Natural killer cell treated with Interleukin-12 subunit alpha and Interleukin-12 subunit beta and Interleukin-15 and Interleukin-18, amount 100 ng/mL, for 72 hours (primary cell): ENCODE results near the gene CCDC54. TPM values are rescaled to one million over a fixed set of nuclear protein-coding genes. Genes with fewer than 3 reads are reported as not detected.

Experiments
- ATAC-seq, 2 donors: fragments of 150-1000 bp; cut with Tn5 transposase in 1 of 2; sonication (Bioruptor Pico), chemical (Tn5 transposase) in 1 of 2; 2 replicates each; pipeline ENCODE4 v1.10.0; 2021
- DNase-seq: peaks from one replicate; pipeline ENCODE4 v3.0.0; 2022; ENCODE audit warnings: low spot score
- H3K27ac Mint-ChIP-seq, 2 donors: 1 replicate in 1 of 2; 2 replicates in 1 of 2; pipeline ENCODE4 v1.8.0; 2022; ENCODE audit warnings: mixed read lengths in 2 of 2, mild to moderate bottlenecking in 1 of 2, moderate library complexity in 1 of 2
- H3K27me3 Mint-ChIP-seq, 2 donors: 1 replicate in 1 of 2; 2 replicates in 1 of 2; pipeline ENCODE4 v1.8.0; 2022; ENCODE audit warnings: mixed read lengths in 2 of 2
- H3K36me3 Mint-ChIP-seq: one replicate; pipeline ENCODE4 v1.8.0; 2022; ENCODE audit warnings: mixed read lengths
- H3K4me1 Mint-ChIP-seq, 2 donors: 1 replicate in 1 of 2; 2 replicates in 1 of 2; pipeline ENCODE4 v1.8.0; 2022; ENCODE audit warnings: low read depth in 2 of 2, mixed read lengths in 2 of 2, mild to moderate bottlenecking in 1 of 2
- H3K4me3 Mint-ChIP-seq: one replicate; pipeline ENCODE4 v1.8.0; 2022; ENCODE audit warnings: mixed read lengths
- H3K9me3 Mint-ChIP-seq: 2 replicates; pipeline ENCODE4 v1.8.0; 2022; ENCODE audit warnings: mixed read lengths
- total RNA-seq, 2 donors: library from RNA; stranded (reverse); gene quantifications; one replicate each; pipeline ENCODE4 v1.2.3, GENCODE V29; 2022

The CCDC54 gene
- total RNA-seq, 2 donors from 2014 or later: not detected

- H3K9me3 Mint-ChIP-seq: no peaks in the 10 kb centered on the region
- ATAC-seq: no peak
- no peak overlapping the region for H3K4me3 Mint-ChIP-seq
- H3K36me3 Mint-ChIP-seq: no peaks in the 10 kb centered on the region
- peaks cover 4 to 6% of the 10 kb centered on the region in 2 donors for H3K4me1 Mint-ChIP-seq
- H3K27me3 Mint-ChIP-seq: peaks cover 14 to 22% of the 10 kb centered on the region in 2 donors
- H3K27ac Mint-ChIP-seq: no peak overlapping the region
- DNase-seq: no peak
These were observed 47.8 kb downstream of the CCDC54 start for GRCh38 chr3:107425033-107425432.

- peaks cover 9 to 10% of the 10 kb centered on the region in 2 donors for H3K4me1 Mint-ChIP-seq
These were observed 49.0 kb downstream of the CCDC54 start for GRCh38 chr3:107426223-107426622.

More at GRCh38 chr3:107426223-107426622, 49.0 kb downstream of the CCDC54 start:
- no peak for ATAC-seq
- DNase-seq: no peak
- Mint-ChIP-seq H3K27me3 (peaks cover 14 to 18% of the 10 kb centered on the region in 2 donors), H3K27ac (no peak overlapping the region), H3K4me3 (no peak overlapping the region), H3K9me3 (no peaks in the 10 kb centered on the region), H3K36me3 (no peaks in the 10 kb centered on the region)

Other genes starting within 250 kb of the CCDC54 start
- gene BBX, start 145.5 kb downstream of the CCDC54 start, total RNA-seq: 10 to 100 TPM; 49.4 to 59.1 TPM